HepG2 (cell line): ENCODE data around the gene SMLR1. TPM values are rescaled to one million over a fixed set of nuclear protein-coding genes. Genes with fewer than 3 reads are reported as not detected.
A peak's percentile ranks its signal among the peaks of the same experiment; 100 is the strongest.

Experiments used
- CCAR2 ChIP-seq: fragments of 200-400 bp; formaldehyde crosslinking; optimal IDR thresholded peaks from 2 replicates; pipeline ENCODE3; 2018; ENCODE audit warnings: low read depth, mild to moderate bottlenecking, low read length, moderate library complexity
- CHD2 ChIP-seq: IDR thresholded peaks from 2 replicates; pipeline ENCODE4 v1.6.1; 2011; ENCODE audit warnings: low read depth, low read length, improper control_type of control experiment
- FOXK2 ChIP-seq: fragments of 450-650 bp; IDR thresholded peaks from 2 replicates; pipeline ENCODE4 v1.6.1; 2016
- IKZF1 ChIP-seq: fragments of 450-650 bp; IDR thresholded peaks from 2 replicates; pipeline ENCODE4 v1.7.1; 2016
- KLF16 ChIP-seq, 2 experiments: sonication (generic) in 1 of 2; formaldehyde crosslinking in 1 of 2; IDR thresholded peaks; 2 replicates each; pipeline versions ENCODE4 v1.6.1 to v1.8.0; 2016 to 2023; ENCODE audit warnings: missing genetic modification reagents in 2 of 2, missing compliant biosample characterization in 1 of 2
- MAZ ChIP-seq, 2 experiments: sonication (generic) in 1 of 2; formaldehyde crosslinking in 1 of 2; IDR thresholded peaks; 2 replicates each; pipeline versions ENCODE4 v1.5.0 to v1.6.1; 2012 to 2020; ENCODE audit warnings: low read depth in 2 of 2, mild to moderate bottlenecking in 2 of 2, borderline replicate concordance in 1 of 2, improper control_type of control experiment in 1 of 2, low read length in 1 of 2, missing genetic modification reagents in 1 of 2, moderate library complexity in 1 of 2
- MZF1 ChIP-seq: sonication (generic); formaldehyde crosslinking; IDR thresholded peaks from 2 replicates; pipeline ENCODE4 v1.8.1; 2023; ENCODE audit warnings: mild to moderate bottlenecking, missing genetic modification reagents, borderline replicate concordance
- PAF1 ChIP-seq: IDR thresholded peaks from 2 replicates; pipeline ENCODE4 v1.6.1; 2016; ENCODE audit warnings: missing genetic modification reagents, missing compliant biosample characterization
- RARA ChIP-seq: IDR thresholded peaks from 2 replicates; pipeline ENCODE4 v1.6.1; 2016; ENCODE audit warnings: missing genetic modification reagents, missing compliant biosample characterization
- REL ChIP-seq: sonication (generic); formaldehyde crosslinking; conservative IDR thresholded peaks from 2 replicates; pipeline ENCODE4 v1.8.0; 2022; ENCODE audit warnings: mild to moderate bottlenecking, missing genetic modification reagents, moderate library complexity
- SAFB2 ChIP-seq: sonication (generic); formaldehyde crosslinking; IDR thresholded peaks from 2 replicates; pipeline ENCODE4 v1.5.1; 2020; ENCODE audit warnings: missing genetic modification reagents, low read depth, mild to moderate bottlenecking, borderline replicate concordance
- SALL1 ChIP-seq: sonication (generic); formaldehyde crosslinking; IDR thresholded peaks from 2 replicates; pipeline ENCODE4 v1.8.0; 2022; ENCODE audit warnings: mild to moderate bottlenecking, missing genetic modification reagents
- SP2 ChIP-seq: sonication (generic); formaldehyde crosslinking; IDR thresholded peaks from 2 replicates; pipeline ENCODE4 v1.5.1; 2020; ENCODE audit warnings: mild to moderate bottlenecking, missing genetic modification reagents
- ZBTB21 ChIP-seq: sonication (generic); formaldehyde crosslinking; IDR thresholded peaks from 2 replicates; pipeline ENCODE4 v1.4.0; 2020; ENCODE audit warnings: missing genetic modification reagents
- ZFP90 ChIP-seq: sonication (generic); formaldehyde crosslinking; IDR thresholded peaks from 2 replicates; pipeline ENCODE4 v1.8.0; 2022; ENCODE audit warnings: missing genetic modification reagents, mild to moderate bottlenecking, inconsistent platforms, borderline replicate concordance
- ZNF101 ChIP-seq: sonication (generic); formaldehyde crosslinking; IDR thresholded peaks from 2 replicates; pipeline ENCODE4 v1.4.0; 2020; ENCODE audit warnings: mild to moderate bottlenecking, low read depth, missing genetic modification reagents, borderline replicate concordance
- ZNF251 ChIP-seq: sonication (generic); formaldehyde crosslinking; IDR thresholded peaks from 2 replicates; pipeline ENCODE4 v1.9.0; 2021; ENCODE audit warnings: mild to moderate bottlenecking, missing genetic modification reagents
- ZSCAN22 ChIP-seq: sonication (generic); formaldehyde crosslinking; IDR thresholded peaks from 2 replicates; pipeline ENCODE4 v1.4.0; 2020; ENCODE audit warnings: mild to moderate bottlenecking, missing genetic modification reagents
- polyA plus RNA-seq, 8 experiments: library from polyadenylated mRNA; depleted of rRNA in 3 of 8; stranded (reverse) in 7 of 8; unstranded in 1 of 8; fragments of >200 nt; fragmentation: Illumina TruSeq in 4 of 8; extraction: Trizol in 4 of 8; gene quantifications; 2 replicates each; pipeline versions ENCODE4 v1.2.1 to v1.2.3, GENCODE V29; 2011 to 2016; ENCODE audit warnings: low read depth in 4 of 8, missing spikeins in 1 of 8, mixed read lengths in 1 of 8; ENCODE audit not compliant: insufficient read depth in 1 of 8
- total RNA-seq, 5 experiments: library from RNA; depleted of rRNA; stranded (reverse); fragments of >200 nt; fragmentation: Illumina TruSeq; extraction: Trizol; gene quantifications; 2 replicates each; pipeline ENCODE4 v1.2.3, GENCODE V29; 2016; ENCODE audit warnings: low read depth in 1 of 5
- TF ChIP-seq, protein P1 (sequence below): sonication (generic); formaldehyde crosslinking; IDR thresholded peaks from 2 replicates; pipeline ENCODE4 v1.9.0; 2021; ENCODE audit warnings: missing genetic modification reagents, mild to moderate bottlenecking, borderline replicate concordance
- TF ChIP-seq, protein P2 (sequence below): sonication (generic); formaldehyde crosslinking; IDR thresholded peaks from 2 replicates; pipeline ENCODE4 v1.4.0; 2020; ENCODE audit warnings: missing genetic modification reagents, borderline replicate concordance
- TF ChIP-seq, protein P3 (sequence below): sonication (generic); formaldehyde crosslinking; IDR thresholded peaks from 2 replicates; pipeline ENCODE4 v1.4.0; 2020; ENCODE audit warnings: missing genetic modification reagents, borderline replicate concordance
- TF ChIP-seq, protein P4 (sequence below): sonication (generic); formaldehyde crosslinking; IDR thresholded peaks from 2 replicates; pipeline ENCODE4 v1.5.0; 2020; ENCODE audit warnings: mild to moderate bottlenecking, missing genetic modification reagents

SMLR1 gene
- total and polyA plus RNA-seq, 2 of the 13 experiments (the other 11 are each of a cell fraction or from before 2014, with no cell fraction given) = 41.8 to 104 TPM

DNA sequence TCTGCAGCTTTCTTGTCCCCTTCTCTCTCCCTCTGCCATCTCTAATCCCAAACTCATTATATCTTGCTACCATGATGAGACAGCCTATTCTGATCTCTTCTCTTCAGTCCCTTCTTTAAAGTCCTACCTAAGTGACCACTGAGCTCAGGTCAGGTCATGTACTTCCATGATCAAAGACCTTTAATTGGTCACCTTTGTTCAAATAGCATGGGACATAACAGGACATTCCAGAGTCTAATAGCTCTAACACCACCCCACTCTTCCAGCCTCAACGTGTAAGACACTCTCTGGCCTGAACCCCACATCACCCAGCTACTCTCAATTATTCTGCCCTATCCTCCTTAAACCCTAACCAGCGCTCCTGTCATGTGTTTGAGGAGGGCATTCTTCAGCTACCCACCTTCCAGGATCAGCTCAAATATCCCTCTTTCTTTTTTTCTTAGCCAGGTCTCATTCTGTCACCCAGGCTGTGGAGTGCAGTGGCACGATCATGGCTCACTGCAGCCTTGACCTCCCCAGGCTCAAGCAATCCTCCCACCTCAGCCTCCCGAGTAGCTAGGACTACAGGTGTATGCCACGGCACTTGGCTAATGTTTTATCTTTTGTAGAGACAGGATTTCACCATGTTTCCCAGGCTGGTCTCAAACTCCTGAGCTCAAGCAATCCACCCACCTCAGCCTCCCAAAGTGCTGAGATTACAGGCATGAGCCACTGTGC, 2.1 kb upstream of the SMLR1 start (continued):
- TF ChIP-seq, protein P1, sequence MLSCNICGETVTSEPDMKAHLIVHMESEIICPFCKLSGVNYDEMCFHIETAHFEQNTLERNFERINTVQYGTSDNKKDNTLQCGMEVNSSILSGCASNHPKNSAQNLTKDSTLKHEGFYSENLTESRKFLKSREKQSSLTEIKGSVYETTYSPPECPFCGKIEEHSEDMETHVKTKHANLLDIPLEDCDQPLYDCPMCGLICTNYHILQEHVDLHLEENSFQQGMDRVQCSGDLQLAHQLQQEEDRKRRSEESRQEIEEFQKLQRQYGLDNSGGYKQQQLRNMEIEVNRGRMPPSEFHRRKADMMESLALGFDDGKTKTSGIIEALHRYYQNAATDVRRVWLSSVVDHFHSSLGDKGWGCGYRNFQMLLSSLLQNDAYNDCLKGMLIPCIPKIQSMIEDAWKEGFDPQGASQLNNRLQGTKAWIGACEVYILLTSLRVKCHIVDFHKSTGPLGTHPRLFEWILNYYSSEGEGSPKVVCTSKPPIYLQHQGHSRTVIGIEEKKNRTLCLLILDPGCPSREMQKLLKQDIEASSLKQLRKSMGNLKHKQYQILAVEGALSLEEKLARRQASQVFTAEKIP (CRISPR knock-in tag) = no peak
- TF ChIP-seq REL (CRISPR knock-in tag) = no peak
- peak; percentile 59 for TF ChIP-seq RARA (CRISPR knock-in tag)
- no peak for TF ChIP-seq CCAR2
- no peak; the same call in none of the 2 replicates for TF ChIP-seq SALL1 (CRISPR knock-in tag)
- no peak for TF ChIP-seq ZBTB21
- no peak for TF ChIP-seq CHD2
- TF ChIP-seq ZNF101 (CRISPR knock-in tag) = no peak
- no peak for TF ChIP-seq FOXK2
- no peak for TF ChIP-seq ZNF251
- no peak for TF ChIP-seq ZFP90 (CRISPR knock-in tag)
- no peak for TF ChIP-seq MAZ (IDR thresholded peaks at IDR 0.05; ENCODE audit: borderline replicate concordance, low read depth, low read length)
- TF ChIP-seq MAZ (CRISPR knock-in tag; IDR thresholded peaks at IDR 0.05; ENCODE audit: low read depth) = no peak
- no peak for TF ChIP-seq IKZF1
- TF ChIP-seq KLF16 (CRISPR knock-in tag; IDR thresholded peaks at IDR 0.05) = no peak
- TF ChIP-seq MZF1 = no peak
- TF ChIP-seq ZSCAN22 = no peak
- TF ChIP-seq, protein P2, sequence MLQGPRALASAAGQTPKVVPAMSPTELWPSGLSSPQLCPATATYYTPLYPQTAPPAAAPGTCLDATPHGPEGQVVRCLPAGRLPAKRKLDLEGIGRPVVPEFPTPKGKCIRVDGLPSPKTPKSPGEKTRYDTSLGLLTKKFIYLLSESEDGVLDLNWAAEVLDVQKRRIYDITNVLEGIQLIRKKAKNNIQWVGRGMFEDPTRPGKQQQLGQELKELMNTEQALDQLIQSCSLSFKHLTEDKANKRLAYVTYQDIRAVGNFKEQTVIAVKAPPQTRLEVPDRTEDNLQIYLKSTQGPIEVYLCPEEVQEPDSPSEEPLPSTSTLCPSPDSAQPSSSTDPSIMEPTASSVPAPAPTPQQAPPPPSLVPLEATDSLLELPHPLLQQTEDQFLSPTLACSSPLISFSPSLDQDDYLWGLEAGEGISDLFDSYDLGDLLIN (CRISPR knock-in tag) = no peak
- TF ChIP-seq SAFB2 (CRISPR knock-in tag) = no peak
- no peak for TF ChIP-seq SP2 (CRISPR knock-in tag)
- TF ChIP-seq, protein P3, sequence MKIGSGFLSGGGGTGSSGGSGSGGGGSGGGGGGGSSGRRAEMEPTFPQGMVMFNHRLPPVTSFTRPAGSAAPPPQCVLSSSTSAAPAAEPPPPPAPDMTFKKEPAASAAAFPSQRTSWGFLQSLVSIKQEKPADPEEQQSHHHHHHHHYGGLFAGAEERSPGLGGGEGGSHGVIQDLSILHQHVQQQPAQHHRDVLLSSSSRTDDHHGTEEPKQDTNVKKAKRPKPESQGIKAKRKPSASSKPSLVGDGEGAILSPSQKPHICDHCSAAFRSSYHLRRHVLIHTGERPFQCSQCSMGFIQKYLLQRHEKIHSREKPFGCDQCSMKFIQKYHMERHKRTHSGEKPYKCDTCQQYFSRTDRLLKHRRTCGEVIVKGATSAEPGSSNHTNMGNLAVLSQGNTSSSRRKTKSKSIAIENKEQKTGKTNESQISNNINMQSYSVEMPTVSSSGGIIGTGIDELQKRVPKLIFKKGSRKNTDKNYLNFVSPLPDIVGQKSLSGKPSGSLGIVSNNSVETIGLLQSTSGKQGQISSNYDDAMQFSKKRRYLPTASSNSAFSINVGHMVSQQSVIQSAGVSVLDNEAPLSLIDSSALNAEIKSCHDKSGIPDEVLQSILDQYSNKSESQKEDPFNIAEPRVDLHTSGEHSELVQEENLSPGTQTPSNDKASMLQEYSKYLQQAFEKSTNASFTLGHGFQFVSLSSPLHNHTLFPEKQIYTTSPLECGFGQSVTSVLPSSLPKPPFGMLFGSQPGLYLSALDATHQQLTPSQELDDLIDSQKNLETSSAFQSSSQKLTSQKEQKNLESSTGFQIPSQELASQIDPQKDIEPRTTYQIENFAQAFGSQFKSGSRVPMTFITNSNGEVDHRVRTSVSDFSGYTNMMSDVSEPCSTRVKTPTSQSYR = no peak
- TF ChIP-seq PAF1 (CRISPR knock-in tag) = no peak
- TF ChIP-seq, protein P4, sequence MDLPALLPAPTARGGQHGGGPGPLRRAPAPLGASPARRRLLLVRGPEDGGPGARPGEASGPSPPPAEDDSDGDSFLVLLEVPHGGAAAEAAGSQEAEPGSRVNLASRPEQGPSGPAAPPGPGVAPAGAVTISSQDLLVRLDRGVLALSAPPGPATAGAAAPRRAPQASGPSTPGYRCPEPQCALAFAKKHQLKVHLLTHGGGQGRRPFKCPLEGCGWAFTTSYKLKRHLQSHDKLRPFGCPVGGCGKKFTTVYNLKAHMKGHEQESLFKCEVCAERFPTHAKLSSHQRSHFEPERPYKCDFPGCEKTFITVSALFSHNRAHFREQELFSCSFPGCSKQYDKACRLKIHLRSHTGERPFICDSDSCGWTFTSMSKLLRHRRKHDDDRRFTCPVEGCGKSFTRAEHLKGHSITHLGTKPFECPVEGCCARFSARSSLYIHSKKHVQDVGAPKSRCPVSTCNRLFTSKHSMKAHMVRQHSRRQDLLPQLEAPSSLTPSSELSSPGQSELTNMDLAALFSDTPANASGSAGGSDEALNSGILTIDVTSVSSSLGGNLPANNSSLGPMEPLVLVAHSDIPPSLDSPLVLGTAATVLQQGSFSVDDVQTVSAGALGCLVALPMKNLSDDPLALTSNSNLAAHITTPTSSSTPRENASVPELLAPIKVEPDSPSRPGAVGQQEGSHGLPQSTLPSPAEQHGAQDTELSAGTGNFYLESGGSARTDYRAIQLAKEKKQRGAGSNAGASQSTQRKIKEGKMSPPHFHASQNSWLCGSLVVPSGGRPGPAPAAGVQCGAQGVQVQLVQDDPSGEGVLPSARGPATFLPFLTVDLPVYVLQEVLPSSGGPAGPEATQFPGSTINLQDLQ (CRISPR knock-in tag) = no peak
